K562 (cell line): ENCODE measurements around the gene ARMH3. TPM values are rescaled to one million over a fixed set of nuclear protein-coding genes. Genes with fewer than 3 reads are reported as not detected.

Experiments used
- CREM ChIP-seq: IDR thresholded peaks from 2 replicates; pipeline ENCODE4 v1.6.1; 2014; ENCODE audit warnings: antibody characterized with exemption, low read depth
- DPF2 ChIP-seq: fragments of 450-650 bp; IDR thresholded peaks from 2 replicates; pipeline ENCODE4 v1.6.1; 2016
- EGR1 ChIP-seq: fragments of 450-650 bp; conservative IDR thresholded peaks from 2 replicates; pipeline ENCODE4 v1.6.1; 2017; ENCODE audit warnings: mild to moderate bottlenecking
- EP300 ChIP-seq: IDR thresholded peaks from 2 replicates; pipeline ENCODE4 v1.6.1; 2012; ENCODE audit warnings: low read length, improper control_type of control experiment
- HCFC1 ChIP-seq: IDR thresholded peaks from 2 replicates; pipeline ENCODE4 v1.6.1; 2012; ENCODE audit warnings: low read depth, low read length, improper control_type of control experiment
- HDAC8 ChIP-seq: fragments of 450-650 bp; IDR thresholded peaks from 2 replicates; pipeline ENCODE4 v1.6.1; 2016; ENCODE audit warnings: mild to moderate bottlenecking, missing genetic modification characterization, moderate library complexity, missing compliant biosample characterization
- IFI16 ChIP-seq: fragments of 250-450 bp; sonication (Bioruptor Pico); IDR thresholded peaks from 2 replicates; pipeline ENCODE4 v2.1.2; 2022; ENCODE audit warnings: mild to moderate bottlenecking, inconsistent platforms
- MTA1 ChIP-seq: fragments of 450-650 bp; IDR thresholded peaks from 2 replicates; pipeline ENCODE4 v1.6.1; 2017; ENCODE audit warnings: borderline replicate concordance
- NBN ChIP-seq: fragments of 450-650 bp; IDR thresholded peaks from 2 replicates; pipeline ENCODE4 v1.6.1; 2016; ENCODE audit warnings: low read depth, mild to moderate bottlenecking
- POLR2AphosphoS5 ChIP-seq: IDR thresholded peaks from 2 replicates; pipeline ENCODE4 v1.6.1; 2011; ENCODE audit warnings: mild to moderate bottlenecking, low read depth, low read length, moderate library complexity; ENCODE audit not compliant: control insufficient read depth, insufficient read depth
- RBM14 ChIP-seq: fragments of 200-400 bp; formaldehyde crosslinking; IDR thresholded peaks from 2 replicates; pipeline ENCODE4 v1.6.1; 2018; ENCODE audit warnings: low read depth, mild to moderate bottlenecking, low read length, moderate library complexity, borderline replicate concordance; ENCODE audit not compliant: insufficient read depth
- RBM39 ChIP-seq: fragments of 200-400 bp; formaldehyde crosslinking; optimal IDR thresholded peaks from 2 replicates; pipeline ENCODE3; 2018; ENCODE audit warnings: low read depth, low read length
- SOX6 ChIP-seq: fragments of 450-650 bp; IDR thresholded peaks from 2 replicates; pipeline ENCODE4 v1.6.1; 2014; ENCODE audit warnings: mild to moderate bottlenecking
- SP1 ChIP-seq: sonication (generic); formaldehyde crosslinking; IDR thresholded peaks from 2 replicates; pipeline ENCODE4 v1.8.1; 2022; ENCODE audit warnings: mild to moderate bottlenecking, missing genetic modification reagents
- SREBF1 ChIP-seq: fragments of 150-350 bp; IDR thresholded peaks from 2 replicates; pipeline ENCODE4 v1.6.1; 2014; ENCODE audit warnings: antibody characterized with exemption, low read depth, low read length, borderline replicate concordance
- STAG1 ChIP-seq: sonication (generic); formaldehyde crosslinking; IDR thresholded peaks from 2 replicates; pipeline ENCODE4 v1.5.0; 2020; ENCODE audit warnings: missing genetic modification reagents, borderline replicate concordance
- U2AF1 ChIP-seq: fragments of 200-400 bp; formaldehyde crosslinking; optimal IDR thresholded peaks from 2 replicates; pipeline ENCODE3; 2017; ENCODE audit warnings: mild to moderate bottlenecking, low read depth, low read length, moderate library complexity
- ZNF316 ChIP-seq: fragments of 450-650 bp; IDR thresholded peaks from 2 replicates; pipeline ENCODE4 v1.6.1; 2016
- polyA plus RNA-seq, 8 experiments: library from polyadenylated mRNA; depleted of rRNA in 4 of 8; stranded (reverse) in 5 of 8; unstranded in 3 of 8; fragments of >200 nt; fragmentation: Nextera tagmentation in 2 of 8; fragmentation: Illumina TruSeq in 1 of 8; extraction: Ambion mirVana in 2 of 8; extraction: Trizol in 1 of 8; gene quantifications; 2 replicates each; pipeline versions ENCODE4 v1.2.1 to v1.2.3, GENCODE V29; 2011 to 2014; ENCODE audit warnings: inconsistent platforms in 1 of 8, missing spikeins in 1 of 8
- total RNA-seq, 7 experiments: library from RNA; depleted of rRNA in 6 of 7; stranded (reverse); fragments of >200 nt in 6 of 7; fragmentation: Illumina TruSeq in 2 of 7; extraction: Trizol in 2 of 7; gene quantifications; 2 replicates each; pipeline versions ENCODE4 v1.2.1 to v1.2.3, GENCODE V29; 2011 to 2021; ENCODE audit warnings: low replicate concordance in 1 of 7
- TF ChIP-seq, protein P1 (sequence below): fragments of 200-800 bp; sonication (Bioruptor generic); IDR thresholded peaks from 2 replicates; pipeline ENCODE4 v1.6.1; 2017; ENCODE audit warnings: missing genetic modification characterization, missing compliant biosample characterization
- TF ChIP-seq, protein P2 (sequence below): fragments of 250-450 bp; sonication (Bioruptor Pico); IDR thresholded peaks from 2 replicates; pipeline ENCODE4 v1.4.0; 2020
- TF ChIP-seq, protein P3 (sequence below): fragments of 450-650 bp; formaldehyde crosslinking; IDR thresholded peaks from 2 replicates; pipeline ENCODE4 v1.4.0; 2020; ENCODE audit warnings: mild to moderate bottlenecking, mixed read lengths

ARMH3 gene
- total and polyA plus RNA-seq, 9 of the 15 experiments (the other 6 are each of a cell fraction or from before 2014, with no cell fraction given), result 0.29 to 0.73 TPM; not detected in 7

DNA sequence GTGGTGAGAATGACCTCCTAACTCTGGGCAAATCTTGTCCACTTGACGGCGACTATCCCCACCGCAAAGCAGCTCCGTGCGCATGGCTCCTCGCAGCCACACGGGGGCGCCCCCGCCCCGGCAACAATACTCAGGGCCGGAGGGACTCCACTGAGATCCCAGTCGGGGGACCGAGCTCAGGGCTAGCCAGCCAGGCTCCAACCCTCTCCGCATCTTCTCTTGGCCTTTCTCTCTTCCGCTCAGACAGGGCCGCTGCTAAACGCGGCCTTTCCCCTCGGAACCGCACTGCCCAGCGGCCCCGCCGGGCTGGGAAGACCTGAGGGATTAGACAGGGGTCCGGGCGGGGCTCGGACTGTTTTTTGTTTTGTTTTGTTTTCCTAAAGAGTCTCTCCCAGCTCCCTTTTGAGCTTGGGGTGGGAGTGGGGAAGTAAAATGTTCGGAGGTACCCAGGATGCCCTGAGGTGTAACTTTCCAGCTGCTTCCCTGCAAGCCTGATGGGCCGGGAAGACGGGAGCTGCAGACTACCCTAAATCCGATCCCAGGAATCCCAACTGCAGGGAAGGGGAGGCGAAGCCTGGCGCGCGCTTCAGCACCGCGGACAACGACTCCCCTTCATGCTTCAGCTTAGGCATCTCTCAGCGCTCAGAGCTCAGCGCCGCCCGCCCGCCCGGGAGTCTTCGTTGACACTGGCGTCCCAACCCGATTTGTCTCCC lies 215.1 kb downstream of the ARMH3 start (continued):
- TF ChIP-seq ZNF316 (no peak), NBN (no peak), HCFC1 (0 out of 2 replicates have a peak, but pooled peaks have one; percentile 10), EP300 (no peak), IFI16 (no peak), RBM39 (no peak), CREM (peak; percentile 29; the same call in 1 of the 2 replicates), POLR2AphosphoS5 (no peak), SREBF1 (no peak), EGR1 (no peak), HDAC8 (tag) (no peak), MTA1 (no peak), DPF2 (no peak), STAG1 (peak; percentile 62; the same call in 1 of the 2 replicates), SOX6 (0 out of 2 replicates have a peak, but pooled peaks have one; percentile 18), SP1 (0 out of 2 replicates have a peak, but pooled peaks have one; percentile 30), U2AF1 (no peak), RBM14 (no peak)
- TF ChIP-seq, protein P1, sequence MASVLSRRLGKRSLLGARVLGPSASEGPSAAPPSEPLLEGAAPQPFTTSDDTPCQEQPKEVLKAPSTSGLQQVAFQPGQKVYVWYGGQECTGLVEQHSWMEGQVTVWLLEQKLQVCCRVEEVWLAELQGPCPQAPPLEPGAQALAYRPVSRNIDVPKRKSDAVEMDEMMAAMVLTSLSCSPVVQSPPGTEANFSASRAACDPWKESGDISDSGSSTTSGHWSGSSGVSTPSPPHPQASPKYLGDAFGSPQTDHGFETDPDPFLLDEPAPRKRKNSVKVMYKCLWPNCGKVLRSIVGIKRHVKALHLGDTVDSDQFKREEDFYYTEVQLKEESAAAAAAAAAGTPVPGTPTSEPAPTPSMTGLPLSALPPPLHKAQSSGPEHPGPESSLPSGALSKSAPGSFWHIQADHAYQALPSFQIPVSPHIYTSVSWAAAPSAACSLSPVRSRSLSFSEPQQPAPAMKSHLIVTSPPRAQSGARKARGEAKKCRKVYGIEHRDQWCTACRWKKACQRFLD, result no peak
- TF ChIP-seq, protein P2, sequence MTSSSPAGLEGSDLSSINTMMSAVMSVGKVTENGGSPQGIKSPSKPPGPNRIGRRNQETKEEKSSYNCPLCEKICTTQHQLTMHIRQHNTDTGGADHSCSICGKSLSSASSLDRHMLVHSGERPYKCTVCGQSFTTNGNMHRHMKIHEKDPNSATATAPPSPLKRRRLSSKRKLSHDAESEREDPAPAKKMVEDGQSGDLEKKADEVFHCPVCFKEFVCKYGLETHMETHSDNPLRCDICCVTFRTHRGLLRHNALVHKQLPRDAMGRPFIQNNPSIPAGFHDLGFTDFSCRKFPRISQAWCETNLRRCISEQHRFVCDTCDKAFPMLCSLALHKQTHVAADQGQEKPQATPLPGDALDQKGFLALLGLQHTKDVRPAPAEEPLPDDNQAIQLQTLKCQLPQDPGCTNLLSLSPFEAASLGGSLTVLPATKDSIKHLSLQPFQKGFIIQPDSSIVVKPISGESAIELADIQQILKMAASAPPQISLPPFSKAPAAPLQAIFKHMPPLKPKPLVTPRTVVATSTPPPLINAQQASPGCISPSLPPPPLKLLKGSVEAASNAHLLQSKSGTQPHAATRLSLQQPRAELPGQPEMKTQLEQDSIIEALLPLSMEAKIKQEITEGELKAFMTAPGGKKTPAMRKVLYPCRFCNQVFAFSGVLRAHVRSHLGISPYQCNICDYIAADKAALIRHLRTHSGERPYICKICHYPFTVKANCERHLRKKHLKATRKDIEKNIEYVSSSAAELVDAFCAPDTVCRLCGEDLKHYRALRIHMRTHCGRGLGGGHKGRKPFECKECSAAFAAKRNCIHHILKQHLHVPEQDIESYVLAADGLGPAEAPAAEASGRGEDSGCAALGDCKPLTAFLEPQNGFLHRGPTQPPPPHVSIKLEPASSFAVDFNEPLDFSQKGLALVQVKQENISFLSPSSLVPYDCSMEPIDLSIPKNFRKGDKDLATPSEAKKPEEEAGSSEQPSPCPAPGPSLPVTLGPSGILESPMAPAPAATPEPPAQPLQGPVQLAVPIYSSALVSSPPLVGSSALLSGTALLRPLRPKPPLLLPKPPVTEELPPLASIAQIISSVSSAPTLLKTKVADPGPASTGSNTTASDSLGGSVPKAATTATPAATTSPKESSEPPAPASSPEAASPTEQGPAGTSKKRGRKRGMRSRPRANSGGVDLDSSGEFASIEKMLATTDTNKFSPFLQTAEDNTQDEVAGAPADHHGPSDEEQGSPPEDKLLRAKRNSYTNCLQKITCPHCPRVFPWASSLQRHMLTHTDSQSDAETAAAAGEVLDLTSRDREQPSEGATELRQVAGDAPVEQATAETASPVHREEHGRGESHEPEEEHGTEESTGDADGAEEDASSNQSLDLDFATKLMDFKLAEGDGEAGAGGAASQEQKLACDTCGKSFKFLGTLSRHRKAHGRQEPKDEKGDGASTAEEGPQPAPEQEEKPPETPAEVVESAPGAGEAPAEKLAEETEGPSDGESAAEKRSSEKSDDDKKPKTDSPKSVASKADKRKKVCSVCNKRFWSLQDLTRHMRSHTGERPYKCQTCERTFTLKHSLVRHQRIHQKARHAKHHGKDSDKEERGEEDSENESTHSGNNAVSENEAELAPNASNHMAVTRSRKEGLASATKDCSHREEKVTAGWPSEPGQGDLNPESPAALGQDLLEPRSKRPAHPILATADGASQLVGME (CRISPR knock-in tag), result no peak
- TF ChIP-seq, protein P3, sequence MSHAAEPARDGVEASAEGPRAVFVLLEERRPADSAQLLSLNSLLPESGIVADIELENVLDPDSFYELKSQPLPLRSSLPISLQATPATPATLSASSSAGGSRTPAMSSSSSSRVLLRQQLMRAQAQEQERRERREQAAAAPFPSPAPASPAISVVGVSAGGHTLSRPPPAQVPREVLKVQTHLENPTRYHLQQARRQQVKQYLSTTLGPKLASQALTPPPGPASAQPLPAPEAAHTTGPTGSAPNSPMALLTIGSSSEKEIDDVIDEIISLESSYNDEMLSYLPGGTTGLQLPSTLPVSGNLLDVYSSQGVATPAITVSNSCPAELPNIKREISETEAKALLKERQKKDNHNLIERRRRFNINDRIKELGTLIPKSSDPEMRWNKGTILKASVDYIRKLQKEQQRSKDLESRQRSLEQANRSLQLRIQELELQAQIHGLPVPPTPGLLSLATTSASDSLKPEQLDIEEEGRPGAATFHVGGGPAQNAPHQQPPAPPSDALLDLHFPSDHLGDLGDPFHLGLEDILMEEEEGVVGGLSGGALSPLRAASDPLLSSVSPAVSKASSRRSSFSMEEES (CRISPR knock-in tag), result no peak
